OCI-LY7 (cell line): ENCODE data around the gene BLCAP. TPM values are rescaled to one million over a fixed set of nuclear protein-coding genes. Genes with fewer than 3 reads are reported as not detected.

Experiments
- BruUV-seq: library from RNA; stranded (reverse); fragments of 400-500 nt; replicated peaks from 2 replicates; lab custom pipeline; 2021; lab: Mats Ljungman, UMichigan
- CTCF ChIA-PET: fragments of 300-600 bp; sonication (Branson Sonifier 250); formaldehyde crosslinking; loops from one replicate; lab custom pipeline; 2022; ENCODE audit warnings: antibody characterized with exemption; ENCODE audit not compliant: unreplicated experiment; lab: Charles Lee
- POLR2A ChIA-PET: fragments of 300-600 bp; sonication (Branson Sonifier 250); formaldehyde crosslinking; loops from one replicate; lab custom pipeline; 2022; ENCODE audit warnings: antibody characterized with exemption; lab: Charles Lee
- DNase-seq: peaks from one replicate; pipeline ENCODE4 v3.0.0-alpha.2; 2015; ENCODE audit warnings: low spot score
- H2AFZ ChIP-seq: fragments of 200-600 bp; sonication (generic), shearing (Covaris generic); 2 replicates; pipeline ENCODE4 v1.6.1; 2014; ENCODE audit warnings: mild to moderate bottlenecking, antibody characterized with exemption, low read length, moderate library complexity
- H3K27ac ChIP-seq: fragments of 200-600 bp; sonication (generic); 2 replicates; pipeline ENCODE4 v1.5.1; 2014; ENCODE audit warnings: mixed run types, low read depth, mild to moderate bottlenecking, moderate library complexity, low read length, inconsistent platforms; ENCODE audit not compliant: poor library complexity, severe bottlenecking
- H3K36me3 ChIP-seq: fragments of 200-600 bp; sonication (generic); 2 replicates; pipeline ENCODE4 v1.6.1; 2014; ENCODE audit warnings: mild to moderate bottlenecking, antibody characterized with exemption, low read length, moderate library complexity, mixed read lengths; ENCODE audit not compliant: insufficient read depth
- H3K4me1 ChIP-seq: fragments of 200-600 bp; sonication (generic); 2 replicates; pipeline ENCODE4 v1.5.1; 2014; ENCODE audit warnings: mild to moderate bottlenecking, low read length; ENCODE audit not compliant: insufficient read depth, poor library complexity, severe bottlenecking
- H3K4me2 ChIP-seq: fragments of 200-600 bp; sonication (generic); 2 replicates; pipeline ENCODE4 v1.6.1; 2014; ENCODE audit warnings: mild to moderate bottlenecking, low read length
- H3K4me3 ChIP-seq: fragments of 200-600 bp; sonication (generic); 2 replicates; pipeline ENCODE4 v1.5.1; 2014; ENCODE audit warnings: mild to moderate bottlenecking, low read depth, low read length; ENCODE audit not compliant: poor library complexity, severe bottlenecking
- H3K79me2 ChIP-seq: fragments of 200-600 bp; sonication (generic); 2 replicates; pipeline ENCODE4 v1.6.1; 2016; ENCODE audit warnings: low read depth, mild to moderate bottlenecking, low read length, moderate library complexity, mixed read lengths; ENCODE audit not compliant: insufficient read depth
- H3K9me2 ChIP-seq: fragments of 200-600 bp; sonication (generic); 2 replicates; pipeline ENCODE4 v1.6.1; 2016; ENCODE audit warnings: mild to moderate bottlenecking, low read length, mixed read lengths; ENCODE audit not compliant: insufficient read depth
- H3K9me3 ChIP-seq: fragments of 200-600 bp; sonication (generic); 2 replicates; pipeline ENCODE4 v1.6.1; 2014; ENCODE audit warnings: mild to moderate bottlenecking, mixed run types, low read length, mixed read lengths
- H4K20me1 ChIP-seq: fragments of 200-600 bp; sonication (generic); 2 replicates; pipeline ENCODE4 v1.6.1; 2014; ENCODE audit warnings: mild to moderate bottlenecking, antibody characterized with exemption, low read length, moderate library complexity, mixed read lengths; ENCODE audit not compliant: insufficient read depth
- EZH2phosphoT487 ChIP-seq: fragments of 200-600 bp; sonication (generic); IDR thresholded peaks from 2 replicates; pipeline ENCODE4 v1.6.1; 2018; ENCODE audit warnings: low read depth, borderline replicate concordance, mild to moderate bottlenecking, mixed run types, antibody characterized with exemption, low read length, moderate library complexity, mixed read lengths
- intact Hi-C: fragments of 100-400 bp; cut with micrococcal nuclease; formaldehyde crosslinking; loops from one replicate; pipeline ENCODE4 v1.10.0; 2022; ENCODE audit not compliant: unreplicated experiment
- total RNA-seq, 2 experiments: library from RNA; depleted of rRNA in 1 of 2; stranded (reverse); fragments of >200 nt in 1 of 2; shearing (Covaris generic) in 1 of 2; gene quantifications; 2 replicates each; pipeline ENCODE4 v1.2.3, GENCODE V29; 2014 to 2022
- TF ChIP-seq, protein P1 (sequence below): fragments of 200-600 bp; sonication (generic); conservative IDR thresholded peaks from 2 replicates; pipeline ENCODE4 v1.5.1; 2014; ENCODE audit warnings: mild to moderate bottlenecking, antibody characterized with exemption, low read length, moderate library complexity, mixed read lengths

BLCAP gene
- total RNA-seq, 2 experiments from 2014 or later, result 32.3 to 55.1 TPM

DNA sequence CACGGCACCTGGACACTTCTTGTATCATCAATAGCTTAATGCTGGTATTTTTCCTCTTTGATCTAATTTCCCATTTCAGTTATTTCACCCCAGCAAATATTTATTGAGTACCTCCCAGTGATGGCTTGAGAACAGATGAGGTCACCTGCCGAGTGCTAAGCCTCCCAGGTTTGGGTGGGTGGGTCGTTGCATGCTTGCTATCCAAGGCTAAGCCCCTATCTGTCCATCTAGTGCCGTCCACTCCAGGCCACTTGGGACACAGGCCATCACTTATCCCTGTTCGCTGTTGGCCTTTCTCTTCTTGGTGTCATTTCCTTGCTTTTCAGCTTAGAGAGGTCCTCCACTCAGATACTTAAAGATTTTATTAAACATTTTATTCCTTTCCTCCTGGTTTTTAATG, 17.4 kb downstream of the BLCAP start:
- Histone ChIP-seq H2AFZ (no peak overlapping the region), H3K9me3 (no peaks in the 10 kb centered on the region), H4K20me1 (no peaks in the 10 kb centered on the region), H3K27ac (no peak overlapping the region), H3K9me2 (no peaks in the 10 kb centered on the region), H3K4me3 (no peak overlapping the region), H3K4me1 (peaks cover 29% of the 10 kb centered on the region), H3K4me2 (no peak overlapping the region), H3K79me2 (no peaks in the 10 kb centered on the region), H3K36me3 (peaks cover 22% of the 10 kb centered on the region)
- intact Hi-C loops, result no loop called here
- ChIA-PET CTCF (no interaction called here), POLR2A (no interaction called here)
- DNase-seq, result no peak
- TF ChIP-seq, protein P1, sequence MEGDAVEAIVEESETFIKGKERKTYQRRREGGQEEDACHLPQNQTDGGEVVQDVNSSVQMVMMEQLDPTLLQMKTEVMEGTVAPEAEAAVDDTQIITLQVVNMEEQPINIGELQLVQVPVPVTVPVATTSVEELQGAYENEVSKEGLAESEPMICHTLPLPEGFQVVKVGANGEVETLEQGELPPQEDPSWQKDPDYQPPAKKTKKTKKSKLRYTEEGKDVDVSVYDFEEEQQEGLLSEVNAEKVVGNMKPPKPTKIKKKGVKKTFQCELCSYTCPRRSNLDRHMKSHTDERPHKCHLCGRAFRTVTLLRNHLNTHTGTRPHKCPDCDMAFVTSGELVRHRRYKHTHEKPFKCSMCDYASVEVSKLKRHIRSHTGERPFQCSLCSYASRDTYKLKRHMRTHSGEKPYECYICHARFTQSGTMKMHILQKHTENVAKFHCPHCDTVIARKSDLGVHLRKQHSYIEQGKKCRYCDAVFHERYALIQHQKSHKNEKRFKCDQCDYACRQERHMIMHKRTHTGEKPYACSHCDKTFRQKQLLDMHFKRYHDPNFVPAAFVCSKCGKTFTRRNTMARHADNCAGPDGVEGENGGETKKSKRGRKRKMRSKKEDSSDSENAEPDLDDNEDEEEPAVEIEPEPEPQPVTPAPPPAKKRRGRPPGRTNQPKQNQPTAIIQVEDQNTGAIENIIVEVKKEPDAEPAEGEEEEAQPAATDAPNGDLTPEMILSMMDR, result no peak
- no peak for TF ChIP-seq EZH2phosphoT487
- BruUV-seq, result no TSS peak

DNA sequence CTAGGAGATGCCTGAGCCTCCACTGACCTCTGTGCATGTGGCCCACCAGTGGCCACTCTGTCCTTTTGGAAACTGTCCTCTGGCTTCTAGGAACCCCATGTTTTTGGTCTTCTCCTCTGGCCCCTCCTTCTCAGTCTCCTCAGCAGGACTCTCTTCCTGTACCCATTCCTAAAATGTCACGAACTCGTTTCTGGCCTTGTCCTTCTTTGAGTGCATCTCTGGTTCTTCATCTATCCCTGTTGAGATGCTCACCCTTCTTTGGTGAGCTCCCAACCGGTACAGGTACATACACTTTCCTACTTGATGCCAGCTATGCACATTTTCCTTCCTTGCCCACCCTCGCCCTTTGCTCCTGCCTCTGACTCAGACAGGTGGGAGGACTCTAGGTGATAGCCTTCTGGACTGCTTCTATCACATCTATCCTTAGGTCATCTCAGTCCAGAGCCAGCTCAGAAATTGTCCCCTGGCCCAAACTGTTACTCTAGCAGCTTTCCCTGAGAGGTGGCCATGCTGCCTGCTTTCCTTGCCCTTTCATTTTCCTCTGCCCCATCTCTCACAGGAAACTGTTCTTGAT, 21.4 kb downstream of the BLCAP start:
- Histone ChIP-seq H3K9me3 (no peaks in the 10 kb centered on the region), H3K4me2 (no peak overlapping the region; the same call in 1 of the 2 replicates), H4K20me1 (no peaks in the 10 kb centered on the region), H3K9me2 (no peaks in the 10 kb centered on the region), H3K4me3 (no peak overlapping the region), H3K27ac (no peak overlapping the region), H3K36me3 (no peaks in the 10 kb centered on the region), H3K4me1 (peaks cover 29% of the 10 kb centered on the region), H3K79me2 (no peaks in the 10 kb centered on the region), H2AFZ (no peak overlapping the region)
- DNase-seq, result no peak
- ChIA-PET POLR2A (interaction anchor here (0.6 to 1.4 kb wide), 6 partner anchors 8 to 70 kb away, joined by 3 to 7 read pairs (median 3); no protein-coding TSS in a partner anchor), CTCF (interaction anchor here (0.5 kb wide), 2 partner anchors 12 to 381 kb away, joined by 5 to 7 read pairs; no protein-coding TSS in a partner anchor)
- no TSS peak for BruUV-seq
- intact Hi-C loops, result no loop called here
- TF ChIP-seq, protein P1, result no peak
- TF ChIP-seq EZH2phosphoT487, result no peak
